ENCODE measurements around the gene GALNT9.

Gene GALNT9

GRCh38 chr12:132284827-132285741 is 44.3 kb downstream of the GALNT9 start:
- H3K4me3 ChIP-seq (ENCODE audit: low read depth in 1 of 2, low read length in 2 of 2) = no peak overlapping the region
- no peaks in the 10 kb centered on the region for H3K27me3 ChIP-seq (ENCODE audit: control insufficient read depth in 1 of 2, insufficient read depth in 2 of 2, low read length in 2 of 2)

GRCh38 chr12:132284071-132284826 is 45.1 kb downstream of the GALNT9 start:
- Histone ChIP-seq H3K9me3 (ENCODE audit: control insufficient read depth in 1 of 2, low read length in 2 of 2) (no peaks in the 10 kb centered on the region), H3K36me3 (ENCODE audit: control insufficient read depth in 1 of 2, insufficient read depth in 2 of 2, low read length in 2 of 2) (no peaks in the 10 kb centered on the region), H3K27me3 (ENCODE audit: control insufficient read depth in 1 of 2, insufficient read depth in 2 of 2, low read length in 2 of 2) (no peaks in the 10 kb centered on the region), H3K4me3 (ENCODE audit: low read depth in 1 of 2, low read length in 2 of 2) (no peak overlapping the region), H3K9ac (ENCODE audit: low read depth in 1 of 2, low read length in 2 of 2) (no peak overlapping the region), H3K27ac (ENCODE audit: low read depth, low read length) (no peak overlapping the region), H3K4me1 (ENCODE audit: control insufficient read depth in 1 of 2, insufficient read depth in 2 of 2, low read length in 2 of 2) (peaks cover 5 to 6% of the 10 kb centered on the region in 2 donors)

More at GRCh38 chr12:132284827-132285741, 44.3 kb downstream of the GALNT9 start:
- Histone ChIP-seq H3K4me1 (ENCODE audit: control insufficient read depth in 1 of 2, insufficient read depth in 2 of 2, low read length in 2 of 2) (no peaks in the 10 kb centered on the region), H3K9me3 (ENCODE audit: control insufficient read depth in 1 of 2, low read length in 2 of 2) (no peaks in the 10 kb centered on the region), H3K36me3 (ENCODE audit: control insufficient read depth in 1 of 2, insufficient read depth in 2 of 2, low read length in 2 of 2) (no peaks in the 10 kb centered on the region), H3K9ac (ENCODE audit: low read depth in 1 of 2, low read length in 2 of 2) (no peak overlapping the region), H3K27ac (ENCODE audit: low read depth, low read length) (no peak overlapping the region)

- H3K9ac ChIP-seq (ENCODE audit: low read depth in 1 of 2, low read length in 2 of 2) = no peak overlapping the region
- H3K4me1 ChIP-seq (ENCODE audit: control insufficient read depth in 1 of 2, insufficient read depth in 2 of 2, low read length in 2 of 2) = peaks cover 6 to 7% of the 10 kb centered on the region in 2 donors
- H3K27me3 ChIP-seq (ENCODE audit: control insufficient read depth in 1 of 2, insufficient read depth in 2 of 2, low read length in 2 of 2) = no peaks in the 10 kb centered on the region
- H3K36me3 ChIP-seq (ENCODE audit: control insufficient read depth in 1 of 2, insufficient read depth in 2 of 2, low read length in 2 of 2) = no peaks in the 10 kb centered on the region
- H3K27ac ChIP-seq (ENCODE audit: low read depth, low read length) = no peak overlapping the region
- no peak overlapping the region for H3K4me3 ChIP-seq (ENCODE audit: low read depth in 1 of 2, low read length in 2 of 2)
- no peaks in the 10 kb centered on the region for H3K9me3 ChIP-seq (ENCODE audit: control insufficient read depth in 1 of 2, low read length in 2 of 2)
These were observed 46.2 kb downstream of the GALNT9 start for GRCh38 chr12:132282950-132283771.

- Histone ChIP-seq H3K9ac (ENCODE audit: low read depth in 1 of 2, low read length in 2 of 2) (no peak overlapping the region), H3K27ac (ENCODE audit: low read depth, low read length) (no peak overlapping the region), H3K4me3 (ENCODE audit: low read depth in 1 of 2, low read length in 2 of 2) (no peak overlapping the region), H3K9me3 (ENCODE audit: control insufficient read depth in 1 of 2, low read length in 2 of 2) (no peaks in the 10 kb centered on the region), H3K36me3 (ENCODE audit: control insufficient read depth in 1 of 2, insufficient read depth in 2 of 2, low read length in 2 of 2) (no peaks in the 10 kb centered on the region), H3K27me3 (ENCODE audit: control insufficient read depth in 1 of 2, insufficient read depth in 2 of 2, low read length in 2 of 2) (no peaks in the 10 kb centered on the region), H3K4me1 (ENCODE audit: control insufficient read depth in 1 of 2, insufficient read depth in 2 of 2, low read length in 2 of 2) (peaks cover 6 to 7% of the 10 kb centered on the region in 2 donors)
These were observed 47.1 kb downstream of the GALNT9 start for GRCh38 chr12:132282031-132282949.

- H3K9me3 ChIP-seq (ENCODE audit: control insufficient read depth in 1 of 2, low read length in 2 of 2) = no peaks in the 10 kb centered on the region
- no peak overlapping the region for H3K27ac ChIP-seq (ENCODE audit: low read depth, low read length)
- H3K4me1 ChIP-seq (ENCODE audit: control insufficient read depth in 1 of 2, insufficient read depth in 2 of 2, low read length in 2 of 2) = peaks cover 6 to 7% of the 10 kb centered on the region in 2 donors
- H3K9ac ChIP-seq (ENCODE audit: low read depth in 1 of 2, low read length in 2 of 2) = no peak overlapping the region
- no peaks in the 10 kb centered on the region for H3K27me3 ChIP-seq (ENCODE audit: control insufficient read depth in 1 of 2, insufficient read depth in 2 of 2, low read length in 2 of 2)
- no peaks in the 10 kb centered on the region for H3K36me3 ChIP-seq (ENCODE audit: control insufficient read depth in 1 of 2, insufficient read depth in 2 of 2, low read length in 2 of 2)
- no peak overlapping the region for H3K4me3 ChIP-seq (ENCODE audit: low read depth in 1 of 2, low read length in 2 of 2)
These were observed 48.4 kb downstream of the GALNT9 start for GRCh38 chr12:132281038-132281437.

GRCh38 chr12:132280406-132280805 is 49.0 kb downstream of the GALNT9 start:
- Histone ChIP-seq H3K36me3 (ENCODE audit: control insufficient read depth in 1 of 2, insufficient read depth in 2 of 2, low read length in 2 of 2) (no peaks in the 10 kb centered on the region), H3K27me3 (ENCODE audit: control insufficient read depth in 1 of 2, insufficient read depth in 2 of 2, low read length in 2 of 2) (no peaks in the 10 kb centered on the region), H3K9me3 (ENCODE audit: control insufficient read depth in 1 of 2, low read length in 2 of 2) (no peaks in the 10 kb centered on the region), H3K27ac (ENCODE audit: low read depth, low read length) (no peak overlapping the region), H3K4me3 (ENCODE audit: low read depth in 1 of 2, low read length in 2 of 2) (no peak overlapping the region), H3K4me1 (ENCODE audit: control insufficient read depth in 1 of 2, insufficient read depth in 2 of 2, low read length in 2 of 2) (peaks cover 7 to 8% of the 10 kb centered on the region in 2 donors), H3K9ac (ENCODE audit: low read depth in 1 of 2, low read length in 2 of 2) (no peak overlapping the region)

GRCh38 chr12:132279930-132280329 is 49.5 kb downstream of the GALNT9 start:
- Histone ChIP-seq H3K27ac (ENCODE audit: low read depth, low read length) (no peak overlapping the region), H3K27me3 (ENCODE audit: control insufficient read depth in 1 of 2, insufficient read depth in 2 of 2, low read length in 2 of 2) (no peaks in the 10 kb centered on the region), H3K36me3 (ENCODE audit: control insufficient read depth in 1 of 2, insufficient read depth in 2 of 2, low read length in 2 of 2) (no peaks in the 10 kb centered on the region), H3K9ac (ENCODE audit: low read depth in 1 of 2, low read length in 2 of 2) (no peak overlapping the region), H3K9me3 (ENCODE audit: control insufficient read depth in 1 of 2, low read length in 2 of 2) (no peaks in the 10 kb centered on the region), H3K4me1 (ENCODE audit: control insufficient read depth in 1 of 2, insufficient read depth in 2 of 2, low read length in 2 of 2) (peaks cover 12 to 13% of the 10 kb centered on the region in 2 donors), H3K4me3 (ENCODE audit: low read depth in 1 of 2, low read length in 2 of 2) (no peak overlapping the region)

GRCh38 chr12:132279184-132279889 is 50.1 kb downstream of the GALNT9 start:
- peaks cover 14 to 19% of the 10 kb centered on the region in 2 donors for H3K4me1 ChIP-seq (ENCODE audit: control insufficient read depth in 1 of 2, insufficient read depth in 2 of 2, low read length in 2 of 2)
- no peaks in the 10 kb centered on the region for H3K9me3 ChIP-seq (ENCODE audit: control insufficient read depth in 1 of 2, low read length in 2 of 2)
- no peak overlapping the region for H3K27ac ChIP-seq (ENCODE audit: low read depth, low read length)
- H3K27me3 ChIP-seq (ENCODE audit: control insufficient read depth in 1 of 2, insufficient read depth in 2 of 2, low read length in 2 of 2) = no peaks in the 10 kb centered on the region
- H3K36me3 ChIP-seq (ENCODE audit: control insufficient read depth in 1 of 2, insufficient read depth in 2 of 2, low read length in 2 of 2) = no peaks in the 10 kb centered on the region
- no peak overlapping the region for H3K9ac ChIP-seq (ENCODE audit: low read depth in 1 of 2, low read length in 2 of 2)
- no peak overlapping the region for H3K4me3 ChIP-seq (ENCODE audit: low read depth in 1 of 2, low read length in 2 of 2)

Measured in duodenal mucosa (tissue), 2 donors.